Keratinocyte (primary cell): ENCODE data around the gene STARD10. TPM values are rescaled to one million over a fixed set of nuclear protein-coding genes. Genes with fewer than 3 reads are reported as not detected.

Experiments used
- DNase-seq: peaks from one replicate; pipeline ENCODE4 v3.0.0-alpha.2; 2011; ENCODE audit warnings: low read depth, missing footprints, low spot score
- FAIRE-seq: peaks from 2 replicates; lab custom pipeline; 2011; peaks lifted over from hg19 to GRCh38; lab: Jason Lieb, UNC
- H2AFZ ChIP-seq: 2 replicates; pipeline ENCODE4 v1.6.0; 2012; ENCODE audit warnings: low read length, control low read depth, inconsistent platforms; ENCODE audit not compliant: control insufficient read depth
- H3K27ac ChIP-seq: 2 replicates; pipeline ENCODE4 v1.5.1; 2011; ENCODE audit warnings: low read length; ENCODE audit not compliant: control insufficient read depth, insufficient read depth
- H3K27me3 ChIP-seq: 3 replicates; pipeline ENCODE4 v1.6.0; 2011; ENCODE audit warnings: low read length; ENCODE audit not compliant: control insufficient read depth, insufficient read depth; ENCODE audit errors: extremely low read depth
- H3K36me3 ChIP-seq, 2 experiments: 2 replicates in 1 of 2; 3 replicates in 1 of 2; pipeline ENCODE4 v1.5.1; 2011; ENCODE audit warnings: low read length in 2 of 2, mild to moderate bottlenecking in 1 of 2; ENCODE audit not compliant: control insufficient read depth in 2 of 2, insufficient read depth in 2 of 2; ENCODE audit errors: extremely low read depth in 1 of 2
- H3K4me1 ChIP-seq: 3 replicates; pipeline ENCODE4 v1.5.1; 2011; ENCODE audit warnings: low read length; ENCODE audit not compliant: control insufficient read depth, insufficient read depth; ENCODE audit errors: extremely low read depth
- H3K4me2 ChIP-seq: 3 replicates; pipeline ENCODE4 v1.6.0; 2011; ENCODE audit warnings: low read depth, low read length; ENCODE audit not compliant: control insufficient read depth, insufficient read depth; ENCODE audit errors: extremely low read depth
- H3K4me3 ChIP-seq, 3 experiments: fragments of 200-600 bp in 1 of 3; sonication (generic) in 1 of 3; 2 replicates in 2 of 3; 3 replicates in 1 of 3; pipeline ENCODE4 v1.5.1; 2011 to 2016; ENCODE audit warnings: low read length in 3 of 3, mild to moderate bottlenecking in 3 of 3, control low read depth in 2 of 3, inconsistent platforms in 1 of 3, low read depth in 1 of 3, mixed read lengths in 1 of 3, mixed run types in 1 of 3, moderate library complexity in 1 of 3; ENCODE audit not compliant: control insufficient read depth in 2 of 3, insufficient read depth in 2 of 3; ENCODE audit errors: extremely low read depth in 1 of 3
- H3K79me2 ChIP-seq: 2 replicates; pipeline ENCODE4 v1.6.0; 2012; ENCODE audit warnings: low read length; ENCODE audit not compliant: control insufficient read depth, insufficient read depth
- H3K9ac ChIP-seq: 3 replicates; pipeline ENCODE4 v1.6.0; 2011; ENCODE audit warnings: low read length; ENCODE audit not compliant: control insufficient read depth, insufficient read depth; ENCODE audit errors: extremely low read depth
- H3K9me1 ChIP-seq: 3 replicates; pipeline ENCODE4 v1.6.0; 2011; ENCODE audit warnings: low read length; ENCODE audit not compliant: control insufficient read depth, insufficient read depth; ENCODE audit errors: extremely low read depth
- H3K9me3 ChIP-seq: 2 replicates; pipeline ENCODE4 v1.5.1; 2012; ENCODE audit warnings: low read depth, low read length; ENCODE audit not compliant: control insufficient read depth
- H4K20me1 ChIP-seq: 3 replicates; pipeline ENCODE4 v1.6.0; 2011; ENCODE audit warnings: low read length; ENCODE audit not compliant: control insufficient read depth, insufficient read depth; ENCODE audit errors: extremely low read depth
- CTCF ChIP-seq, 3 experiments: IDR thresholded peaks in 1 of 3; conservative IDR thresholded peaks in 1 of 3; optimal IDR thresholded peaks in 1 of 3; 2 replicates in 2 of 3; 3 replicates in 1 of 3; pipeline versions ENCODE3 to v1.5.1; 2011; ENCODE audit warnings: low read length in 3 of 3, mild to moderate bottlenecking in 3 of 3, moderate library complexity in 2 of 3, control low read depth in 1 of 3, inconsistent platforms in 1 of 3; ENCODE audit not compliant: insufficient read depth in 2 of 3; ENCODE audit errors: extremely low read depth in 1 of 3
- EZH2 ChIP-seq: IDR thresholded peaks from one replicate; pipeline ENCODE4 v1.6.1; 2012; ENCODE audit warnings: inconsistent platforms, mild to moderate bottlenecking, low read length, moderate library complexity
- dilution Hi-C: fragments of 300-500 bp; cut with MboI; formaldehyde crosslinking; loops from one replicate; pipeline ENCODE4 v1.7.0; 2020; ENCODE audit warnings: low sequenced_read_pairs; ENCODE audit not compliant: extremely low pct_ligation_motif_present
- polyA plus RNA-seq, 5 experiments: library from polyadenylated mRNA; depleted of rRNA in 3 of 5; stranded (reverse) in 3 of 5; stranded (forward) in 1 of 5; unstranded in 1 of 5; fragments of >200 nt; gene quantifications; 1 replicate in 1 of 5; 2 replicates in 3 of 5; 3 replicates in 1 of 5; pipeline versions ENCODE4 v1.2.1 to v1.2.3, GENCODE V29; 2011 to 2012; ENCODE audit warnings: missing spikeins in 2 of 5, low read depth in 1 of 5, low replicate concordance in 1 of 5

Gene STARD10
- polyA plus RNA-seq, 1 donor (not counting 4 experiments of a cell fraction or from before 2014, with no cell fraction given), result 67.0 TPM

GRCh38 chr11:72777755-72778278, 16.0 kb downstream of the STARD10 start:
- Histone ChIP-seq H3K36me3 (peaks cover 0 to 5% of the 10 kb centered on the region in 2 experiments), H3K27me3 (no peaks in the 10 kb centered on the region), H3K9ac (no peak overlapping the region), H4K20me1 (no peaks in the 10 kb centered on the region), H3K27ac (no peak overlapping the region), H3K9me3 (no peaks in the 10 kb centered on the region), H2AFZ (no peak overlapping the region), H3K9me1 (peaks cover 3% of the 10 kb centered on the region), H3K4me1 (peaks cover 49% of the 10 kb centered on the region), H3K79me2 (no peaks in the 10 kb centered on the region), H3K4me3 (no peak overlapping the region), H3K4me2 (no peak overlapping the region)
- no peak for TF ChIP-seq EZH2
- no peak for TF ChIP-seq CTCF (optimal IDR thresholded peaks at IDR 0.05 in 1 of 3, IDR thresholded peaks at IDR 0.05 in 1 of 3, conservative IDR thresholded peaks at IDR 0.05 in 1 of 3; ENCODE audit: extremely low read depth in 1 of 3, insufficient read depth in 2 of 3, low read length in 3 of 3)
- no peak for DNase-seq
- dilution Hi-C loops, result no loop called here
- FAIRE-seq, result no peak

- H2AFZ ChIP-seq, result no peak overlapping the region
- H3K79me2 ChIP-seq, result no peaks in the 10 kb centered on the region
- H3K4me1 ChIP-seq, result peaks cover 49% of the 10 kb centered on the region
- no peak overlapping the region for H3K9ac ChIP-seq
- dilution Hi-C loops, result no loop called here
- H3K4me3 ChIP-seq, result no peak overlapping the region
- H3K4me2 ChIP-seq, result no peak overlapping the region
- H3K9me1 ChIP-seq, result peaks cover 3% of the 10 kb centered on the region
- DNase-seq, result no peak
- H3K36me3 ChIP-seq, result peaks cover 0 to 5% of the 10 kb centered on the region in 2 experiments
- TF ChIP-seq EZH2, result no peak
- no peak for TF ChIP-seq CTCF (optimal IDR thresholded peaks at IDR 0.05 in 1 of 3, IDR thresholded peaks at IDR 0.05 in 1 of 3, conservative IDR thresholded peaks at IDR 0.05 in 1 of 3; ENCODE audit: extremely low read depth in 1 of 3, insufficient read depth in 2 of 3, low read length in 3 of 3)
- H3K27ac ChIP-seq, result no peak overlapping the region
- H4K20me1 ChIP-seq, result no peaks in the 10 kb centered on the region
- FAIRE-seq, result no peak
- no peaks in the 10 kb centered on the region for H3K9me3 ChIP-seq
- no peaks in the 10 kb centered on the region for H3K27me3 ChIP-seq
Observed at GRCh38 chr11:72776844-72777754, 16.7 kb downstream of the STARD10 start.
